OCI-LY7 (cell line): ENCODE measurements around the gene ARHGAP6. TPM values are rescaled to one million over a fixed set of nuclear protein-coding genes. Genes with fewer than 3 reads are reported as not detected.

Experiments used
- BruUV-seq: library from RNA; stranded (reverse); fragments of 400-500 nt; replicated peaks from 2 replicates; lab custom pipeline; 2021; lab: Mats Ljungman, UMichigan
- CTCF ChIA-PET: fragments of 300-600 bp; sonication (Branson Sonifier 250); formaldehyde crosslinking; loops from one replicate; lab custom pipeline; 2022; ENCODE audit warnings: antibody characterized with exemption; ENCODE audit not compliant: unreplicated experiment; lab: Charles Lee
- POLR2A ChIA-PET: fragments of 300-600 bp; sonication (Branson Sonifier 250); formaldehyde crosslinking; loops from one replicate; lab custom pipeline; 2022; ENCODE audit warnings: antibody characterized with exemption; lab: Charles Lee
- DNase-seq: peaks from one replicate; pipeline ENCODE4 v3.0.0-alpha.2; 2015; ENCODE audit warnings: low spot score
- H2AFZ ChIP-seq: fragments of 200-600 bp; sonication (generic), shearing (Covaris generic); 2 replicates; pipeline ENCODE4 v1.6.1; 2014; ENCODE audit warnings: mild to moderate bottlenecking, antibody characterized with exemption, low read length, moderate library complexity
- H3K27ac ChIP-seq: fragments of 200-600 bp; sonication (generic); 2 replicates; pipeline ENCODE4 v1.5.1; 2014; ENCODE audit warnings: mixed run types, low read depth, mild to moderate bottlenecking, moderate library complexity, low read length, inconsistent platforms; ENCODE audit not compliant: poor library complexity, severe bottlenecking
- H3K36me3 ChIP-seq: fragments of 200-600 bp; sonication (generic); 2 replicates; pipeline ENCODE4 v1.6.1; 2014; ENCODE audit warnings: mild to moderate bottlenecking, antibody characterized with exemption, low read length, moderate library complexity, mixed read lengths; ENCODE audit not compliant: insufficient read depth
- H3K4me1 ChIP-seq: fragments of 200-600 bp; sonication (generic); 2 replicates; pipeline ENCODE4 v1.5.1; 2014; ENCODE audit warnings: mild to moderate bottlenecking, low read length; ENCODE audit not compliant: insufficient read depth, poor library complexity, severe bottlenecking
- H3K4me2 ChIP-seq: fragments of 200-600 bp; sonication (generic); 2 replicates; pipeline ENCODE4 v1.6.1; 2014; ENCODE audit warnings: mild to moderate bottlenecking, low read length
- H3K4me3 ChIP-seq: fragments of 200-600 bp; sonication (generic); 2 replicates; pipeline ENCODE4 v1.5.1; 2014; ENCODE audit warnings: mild to moderate bottlenecking, low read depth, low read length; ENCODE audit not compliant: poor library complexity, severe bottlenecking
- H3K79me2 ChIP-seq: fragments of 200-600 bp; sonication (generic); 2 replicates; pipeline ENCODE4 v1.6.1; 2016; ENCODE audit warnings: low read depth, mild to moderate bottlenecking, low read length, moderate library complexity, mixed read lengths; ENCODE audit not compliant: insufficient read depth
- H3K9me2 ChIP-seq: fragments of 200-600 bp; sonication (generic); 2 replicates; pipeline ENCODE4 v1.6.1; 2016; ENCODE audit warnings: mild to moderate bottlenecking, low read length, mixed read lengths; ENCODE audit not compliant: insufficient read depth
- H3K9me3 ChIP-seq: fragments of 200-600 bp; sonication (generic); 2 replicates; pipeline ENCODE4 v1.6.1; 2014; ENCODE audit warnings: mild to moderate bottlenecking, mixed run types, low read length, mixed read lengths
- H4K20me1 ChIP-seq: fragments of 200-600 bp; sonication (generic); 2 replicates; pipeline ENCODE4 v1.6.1; 2014; ENCODE audit warnings: mild to moderate bottlenecking, antibody characterized with exemption, low read length, moderate library complexity, mixed read lengths; ENCODE audit not compliant: insufficient read depth
- CTCF ChIP-seq: fragments of 200-600 bp; sonication (generic); conservative IDR thresholded peaks from 2 replicates; pipeline ENCODE4 v1.5.1; 2014; ENCODE audit warnings: mild to moderate bottlenecking, antibody characterized with exemption, low read length, moderate library complexity, mixed read lengths
- EZH2phosphoT487 ChIP-seq: fragments of 200-600 bp; sonication (generic); IDR thresholded peaks from 2 replicates; pipeline ENCODE4 v1.6.1; 2018; ENCODE audit warnings: low read depth, borderline replicate concordance, mild to moderate bottlenecking, mixed run types, antibody characterized with exemption, low read length, moderate library complexity, mixed read lengths
- intact Hi-C: fragments of 100-400 bp; cut with micrococcal nuclease; formaldehyde crosslinking; loops from one replicate; pipeline ENCODE4 v1.10.0; 2022; ENCODE audit not compliant: unreplicated experiment
- total RNA-seq, 2 experiments: library from RNA; depleted of rRNA in 1 of 2; stranded (reverse); fragments of >200 nt in 1 of 2; shearing (Covaris generic) in 1 of 2; gene quantifications; 2 replicates each; pipeline ENCODE4 v1.2.3, GENCODE V29; 2014 to 2022

Gene ARHGAP6
- total RNA-seq, 2 experiments from 2014 or later = not detected

GRCh38 chrX:11647138-11647537, 18.6 kb downstream of the ARHGAP6 start:
- Histone ChIP-seq H3K36me3 (no peaks in the 10 kb centered on the region), H4K20me1 (no peaks in the 10 kb centered on the region), H3K4me1 (no peaks in the 10 kb centered on the region), H3K9me3 (no peaks in the 10 kb centered on the region), H3K27ac (no peak overlapping the region), H2AFZ (no peak overlapping the region), H3K9me2 (no peaks in the 10 kb centered on the region), H3K4me3 (no peak overlapping the region), H3K79me2 (no peaks in the 10 kb centered on the region), H3K4me2 (no peak overlapping the region)
- POLR2A ChIA-PET = interaction anchor here (0.9 kb wide), 1 partner anchor 8 kb away, joined by 3 read pairs; no protein-coding TSS in a partner anchor
- DNase-seq = no peak
- intact Hi-C loops = no loop called here
- CTCF ChIA-PET = no interaction called here
- no TSS peak for BruUV-seq
- TF ChIP-seq CTCF (no peak), EZH2phosphoT487 (no peak)

GRCh38 chrX:11641349-11642065, 24.2 kb downstream of the ARHGAP6 start:
- Histone ChIP-seq H4K20me1 (no peaks in the 10 kb centered on the region), H3K9me2 (no peaks in the 10 kb centered on the region), H3K27ac (no peak overlapping the region), H3K4me3 (no peak overlapping the region), H3K9me3 (no peaks in the 10 kb centered on the region), H3K36me3 (no peaks in the 10 kb centered on the region), H2AFZ (no peak overlapping the region), H3K4me1 (no peaks in the 10 kb centered on the region), H3K79me2 (no peaks in the 10 kb centered on the region), H3K4me2 (no peak overlapping the region)
- DNase-seq = no peak
- intact Hi-C loops = no loop called here
- ChIA-PET POLR2A (interaction anchor here (0.6 kb wide), 1 partner anchor 25 kb away, joined by 5 read pairs; no protein-coding TSS in a partner anchor), CTCF (no interaction called here)
- TF ChIP-seq EZH2phosphoT487 = no peak
- BruUV-seq = no TSS peak

- H2AFZ ChIP-seq = no peak overlapping the region
- intact Hi-C loops = no loop called here
- H4K20me1 ChIP-seq = no peaks in the 10 kb centered on the region
- no peaks in the 10 kb centered on the region for H3K9me3 ChIP-seq
- ChIA-PET POLR2A (no interaction called here), CTCF (no interaction called here)
- H3K36me3 ChIP-seq = no peaks in the 10 kb centered on the region
- no TSS peak for BruUV-seq
- H3K79me2 ChIP-seq = no peaks in the 10 kb centered on the region
- no peaks in the 10 kb centered on the region for H3K9me2 ChIP-seq
- no peaks in the 10 kb centered on the region for H3K4me1 ChIP-seq
- TF ChIP-seq EZH2phosphoT487 = no peak
- TF ChIP-seq CTCF = no peak
- H3K27ac ChIP-seq = no peak overlapping the region
- H3K4me3 ChIP-seq = no peak overlapping the region
- DNase-seq = no peak
- no peak overlapping the region for H3K4me2 ChIP-seq
Observed at GRCh38 chrX:11640089-11640488, 25.6 kb downstream of the ARHGAP6 start.
